Thyroid gland (tissue), 4 donors: ENCODE data around the gene APBA1. TPM values are rescaled to one million over a fixed set of nuclear protein-coding genes. Genes with fewer than 3 reads are reported as not detected.

ENCODE experiments used
- DNase-seq, 2 donors: peaks; one replicate each; pipeline ENCODE4 v3.0.0-alpha.2; 2019
- H3K27ac ChIP-seq, 3 donors: fragments of 200-600 bp; sonication (generic); 1 replicate in 2 of 3; 2 replicates in 1 of 3; pipeline ENCODE4 v1.5.1; 2016 to 2019; ENCODE audit warnings: mild to moderate bottlenecking in 1 of 3, moderate library complexity in 1 of 3
- H3K27me3 ChIP-seq: fragments of 200-600 bp; sonication (generic); one replicate; pipeline ENCODE4 v1.5.1; 2019
- H3K36me3 ChIP-seq, 2 donors: fragments of 200-600 bp; sonication (generic); one replicate each; pipeline ENCODE4 v1.5.1; 2016 to 2019
- H3K4me1 ChIP-seq, 2 donors: fragments of 200-600 bp; sonication (generic); one replicate each; pipeline ENCODE4 v1.5.1; 2017 to 2019
- H3K4me3 ChIP-seq, 3 donors: fragments of 200-600 bp; sonication (generic); replicated peaks in 1 of 3; 1 replicate in 2 of 3; 2 replicates in 1 of 3; pipeline ENCODE4 v1.5.1; 2016; ENCODE audit warnings: mild to moderate bottlenecking in 1 of 3
- H3K9me3 ChIP-seq: fragments of 200-600 bp; sonication (generic); one replicate; pipeline ENCODE4 v1.5.1; 2017
- POLR2A ChIP-seq, 2 donors: fragments of 450-650 bp; IDR thresholded peaks; one replicate each; pipeline ENCODE4 v1.6.1; 2017; ENCODE audit warnings: antibody characterized with exemption in 2 of 2, mild to moderate bottlenecking in 2 of 2, moderate library complexity in 1 of 2
- WGBS, 2 donors: methylation state at CpG; one replicate each; pipeline ENCODE4 v1.1.5; 2017; 5-methylcytosine and 5-hydroxymethylcytosine counted together
- intact Hi-C: fragments of 100-400 bp; cut with DNase I; formaldehyde crosslinking; loops from one replicate; pipeline ENCODE4 v1.15.1; 2023
- total RNA-seq, 4 donors: library from RNA; depleted of rRNA; stranded (reverse); fragments of >200 nt; gene quantifications; one replicate each; pipeline ENCODE4 v1.2.3, GENCODE V29; 2016
- TF ChIP-seq, protein P1 (sequence below), 6 experiments: fragments of 200-600 bp in 3 of 6; fragments of 450-650 bp in 3 of 6; sonication (generic) in 3 of 6; IDR thresholded peaks; one replicate each; pipeline ENCODE4 v1.5.1; 2016 to 2019; ENCODE audit warnings: antibody characterized with exemption in 6 of 6, mild to moderate bottlenecking in 2 of 6, inconsistent platforms in 1 of 6, moderate library complexity in 1 of 6

The APBA1 gene
- total RNA-seq, 4 donors from 2014 or later = 2.8 to 11.2 (median 3.8) TPM

DNA sequence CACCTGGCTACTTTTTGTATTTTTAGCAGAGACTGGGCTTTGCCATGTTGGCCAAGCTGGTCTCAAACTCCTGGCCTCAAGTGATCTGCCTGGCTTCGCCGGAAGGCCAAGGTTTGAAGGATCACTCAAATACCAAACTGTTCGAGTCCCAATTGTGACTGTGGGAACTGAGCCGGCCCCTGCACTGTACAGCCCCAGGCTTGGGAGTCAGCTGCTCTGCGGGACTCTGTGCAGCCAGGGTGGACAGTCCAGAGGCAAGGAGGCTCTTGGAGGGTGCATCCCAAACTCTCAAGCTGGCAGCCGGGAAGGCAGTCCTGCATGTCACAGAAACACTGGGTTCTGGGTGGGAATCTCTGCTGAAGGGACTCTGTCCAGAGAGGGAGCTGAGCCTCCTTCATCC, 238.2 kb downstream of the APBA1 start:
- Histone ChIP-seq H3K9me3 (no peaks in the 10 kb centered on the region), H3K27ac (no peak overlapping the region), H3K36me3 (no peaks in the 10 kb centered on the region), H3K27me3 (no peaks in the 10 kb centered on the region), H3K4me1 (no peaks in the 10 kb centered on the region), H3K4me3 (no peak overlapping the region)
- intact Hi-C loops = no loop called here
- DNase-seq = no peak
- no peak for TF ChIP-seq POLR2A (IDR thresholded peaks at IDR 0.05)
- TF ChIP-seq, protein P1, sequence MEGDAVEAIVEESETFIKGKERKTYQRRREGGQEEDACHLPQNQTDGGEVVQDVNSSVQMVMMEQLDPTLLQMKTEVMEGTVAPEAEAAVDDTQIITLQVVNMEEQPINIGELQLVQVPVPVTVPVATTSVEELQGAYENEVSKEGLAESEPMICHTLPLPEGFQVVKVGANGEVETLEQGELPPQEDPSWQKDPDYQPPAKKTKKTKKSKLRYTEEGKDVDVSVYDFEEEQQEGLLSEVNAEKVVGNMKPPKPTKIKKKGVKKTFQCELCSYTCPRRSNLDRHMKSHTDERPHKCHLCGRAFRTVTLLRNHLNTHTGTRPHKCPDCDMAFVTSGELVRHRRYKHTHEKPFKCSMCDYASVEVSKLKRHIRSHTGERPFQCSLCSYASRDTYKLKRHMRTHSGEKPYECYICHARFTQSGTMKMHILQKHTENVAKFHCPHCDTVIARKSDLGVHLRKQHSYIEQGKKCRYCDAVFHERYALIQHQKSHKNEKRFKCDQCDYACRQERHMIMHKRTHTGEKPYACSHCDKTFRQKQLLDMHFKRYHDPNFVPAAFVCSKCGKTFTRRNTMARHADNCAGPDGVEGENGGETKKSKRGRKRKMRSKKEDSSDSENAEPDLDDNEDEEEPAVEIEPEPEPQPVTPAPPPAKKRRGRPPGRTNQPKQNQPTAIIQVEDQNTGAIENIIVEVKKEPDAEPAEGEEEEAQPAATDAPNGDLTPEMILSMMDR (IDR thresholded peaks at IDR 0.05) = no peak
- 95 to 96% methylated on average over 6 of the region's 6 CpGs for WGBS, 2 donors

DNA sequence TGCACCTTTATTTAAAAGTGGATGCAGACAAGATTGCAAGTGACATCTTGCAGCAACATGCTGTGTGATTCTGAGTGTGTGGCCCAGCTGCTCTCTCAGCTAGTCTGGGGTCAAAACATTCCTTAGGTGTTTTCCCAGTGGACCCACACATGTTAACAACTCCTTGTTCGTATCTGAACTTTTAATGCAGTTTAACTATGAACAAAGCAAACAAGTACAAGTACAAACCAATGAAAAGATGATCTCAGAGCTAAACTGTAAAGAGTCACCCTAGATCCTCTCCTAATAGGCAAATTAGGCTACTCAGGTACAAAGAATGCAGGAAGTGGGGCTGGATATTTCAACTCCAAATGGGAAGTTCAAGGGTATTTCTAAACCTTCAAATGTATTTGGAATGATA, 238.8 kb downstream of the APBA1 start:
- no peak for DNase-seq
- H3K27ac ChIP-seq = no peak overlapping the region
- H3K9me3 ChIP-seq = no peaks in the 10 kb centered on the region
- WGBS, 2 donors = 26 to 60% methylated on average over 1 of the region's 1 CpG
- H3K4me1 ChIP-seq = no peaks in the 10 kb centered on the region
- no peaks in the 10 kb centered on the region for H3K36me3 ChIP-seq
- TF ChIP-seq, protein P1 (IDR thresholded peaks at IDR 0.05) = no peak
- no peak for TF ChIP-seq POLR2A (IDR thresholded peaks at IDR 0.05)
- intact Hi-C loops = no loop called here
- no peaks in the 10 kb centered on the region for H3K27me3 ChIP-seq
- H3K4me3 ChIP-seq = no peak overlapping the region

DNA sequence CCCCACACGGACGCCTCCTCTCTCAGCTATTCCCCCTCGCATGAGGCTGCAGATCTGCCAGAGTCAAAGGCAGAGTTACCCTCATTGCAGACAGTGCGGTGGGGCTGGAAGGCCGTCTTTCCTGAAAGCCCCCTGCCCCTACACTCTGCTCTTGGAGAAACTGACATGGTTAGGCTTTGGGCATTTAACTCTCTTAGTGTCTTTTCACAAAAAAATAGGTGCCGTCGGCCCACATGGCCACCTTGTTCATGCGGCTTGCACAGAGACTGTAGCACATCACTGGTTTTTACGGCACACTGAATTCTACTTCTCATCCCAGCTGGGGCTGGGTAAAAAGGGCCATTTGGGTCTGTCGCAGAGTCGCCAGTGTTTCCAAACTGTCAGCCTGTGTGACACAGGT, 239.5 kb downstream of the APBA1 start:
- Histone ChIP-seq H3K9me3 (no peaks in the 10 kb centered on the region), H3K36me3 (no peaks in the 10 kb centered on the region), H3K4me3 (no peak overlapping the region), H3K27ac (no peak overlapping the region), H3K27me3 (no peaks in the 10 kb centered on the region), H3K4me1 (no peaks in the 10 kb centered on the region)
- TF ChIP-seq POLR2A (IDR thresholded peaks at IDR 0.05) = no peak
- no peak for DNase-seq
- WGBS, 2 donors = 91 to 95% methylated on average over 11 of the region's 11 CpGs
- intact Hi-C loops = no loop called here

DNA sequence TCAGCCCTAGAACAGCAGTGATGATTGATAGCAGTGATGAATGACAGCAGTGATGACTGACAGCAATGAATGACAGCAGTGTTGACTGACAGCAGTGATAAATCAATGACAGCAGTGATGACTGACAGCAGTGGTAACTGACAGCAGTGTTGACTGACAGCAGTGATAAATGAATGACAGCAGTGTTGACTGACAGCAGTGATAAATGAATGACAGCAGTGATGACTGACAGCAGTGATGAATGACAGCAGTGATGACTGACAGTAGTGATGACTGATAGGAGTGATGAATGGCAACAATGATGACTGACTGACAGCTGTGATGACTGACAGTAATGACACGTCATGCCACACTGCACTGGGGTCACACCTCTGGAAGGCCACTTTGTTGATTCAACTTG, 240.4 kb downstream of the APBA1 start:
- no peaks in the 10 kb centered on the region for H3K9me3 ChIP-seq
- DNase-seq = no peak
- H3K4me1 ChIP-seq = no peaks in the 10 kb centered on the region
- 85 to 95% methylated on average over 1 of the region's 1 CpG for WGBS, 2 donors
- intact Hi-C loops = no loop called here
- no peak overlapping the region for H3K4me3 ChIP-seq
- TF ChIP-seq, protein P1 (IDR thresholded peaks at IDR 0.05) = no peak
- TF ChIP-seq POLR2A (IDR thresholded peaks at IDR 0.05) = no peak
- H3K27me3 ChIP-seq = no peaks in the 10 kb centered on the region
- H3K36me3 ChIP-seq = no peaks in the 10 kb centered on the region
- no peak overlapping the region for H3K27ac ChIP-seq

DNA sequence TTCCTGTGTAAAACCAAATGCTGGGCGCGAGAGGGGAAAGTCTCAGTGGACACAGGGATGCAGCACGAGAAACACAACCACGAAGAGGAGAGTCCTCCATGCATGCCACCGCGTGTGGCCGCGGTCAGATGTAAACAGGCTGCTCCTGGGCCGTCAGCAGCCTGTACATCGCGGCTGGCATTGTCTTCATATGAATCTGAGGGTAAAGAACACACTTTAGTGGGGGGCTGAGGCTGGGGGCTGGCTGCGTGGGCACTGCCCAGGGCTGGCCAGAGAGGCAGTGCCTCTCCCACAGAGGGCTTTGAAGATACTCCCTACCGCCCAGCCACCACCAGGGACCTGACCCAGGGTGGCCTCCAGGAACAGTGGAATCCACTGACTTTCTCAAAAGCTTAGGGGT, 241.0 kb downstream of the APBA1 start:
- H3K9me3 ChIP-seq = no peaks in the 10 kb centered on the region
- no peak overlapping the region for H3K27ac ChIP-seq
- WGBS, 2 donors = 74 to 86% methylated on average over 13 of the region's 13 CpGs
- TF ChIP-seq, protein P1 (IDR thresholded peaks at IDR 0.05) = no peak
- no peak for TF ChIP-seq POLR2A (IDR thresholded peaks at IDR 0.05)
- no peaks in the 10 kb centered on the region for H3K4me1 ChIP-seq
- DNase-seq = no peak
- H3K36me3 ChIP-seq = no peaks in the 10 kb centered on the region
- H3K27me3 ChIP-seq = no peaks in the 10 kb centered on the region
- H3K4me3 ChIP-seq = no peak overlapping the region
- intact Hi-C loops = no loop called here

DNA sequence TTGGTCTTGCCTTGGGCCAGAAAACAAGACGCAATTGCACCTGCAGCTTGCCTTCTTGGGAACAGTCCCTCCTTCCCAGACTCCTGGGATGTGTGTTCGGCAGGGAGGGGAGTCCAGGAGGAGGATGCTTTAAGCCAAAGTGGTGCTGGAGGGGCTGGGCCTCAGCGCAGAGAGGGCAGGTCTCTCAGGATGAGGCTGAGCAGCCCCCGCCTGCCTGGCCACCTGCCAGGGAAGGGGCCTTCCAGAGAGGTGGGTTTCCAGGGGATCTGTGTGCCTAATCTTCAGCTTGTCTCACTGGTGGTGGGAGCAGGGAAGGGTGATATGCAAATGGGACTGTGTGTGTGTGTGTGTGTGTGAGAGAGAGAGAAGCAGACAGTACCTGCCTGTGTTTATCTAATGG, 242.0 kb downstream of the APBA1 start:
- intact Hi-C loops = no loop called here
- DNase-seq = no peak
- no peak overlapping the region for H3K27ac ChIP-seq

More for the DNA sequence above, 242.0 kb downstream of the APBA1 start:
- Histone ChIP-seq H3K4me1 (no peaks in the 10 kb centered on the region), H3K27me3 (no peaks in the 10 kb centered on the region), H3K4me3 (no peak overlapping the region), H3K9me3 (no peaks in the 10 kb centered on the region), H3K36me3 (no peaks in the 10 kb centered on the region)
- 77 to 94% methylated on average over 4 of the region's 4 CpGs for WGBS, 2 donors
- TF ChIP-seq, protein P1 (IDR thresholded peaks at IDR 0.05) = no peak
- TF ChIP-seq POLR2A (IDR thresholded peaks at IDR 0.05) = no peak
